GM19238 (cell line): Measurements from ENCODE around the gene CTRB1.

Experiments used
- DNase-seq: peaks from one replicate; pipeline ENCODE4 v3.0.0; 2011; ENCODE audit warnings: low spot score; ENCODE audit not compliant: insufficient read length

CTRB1 gene

DNA sequence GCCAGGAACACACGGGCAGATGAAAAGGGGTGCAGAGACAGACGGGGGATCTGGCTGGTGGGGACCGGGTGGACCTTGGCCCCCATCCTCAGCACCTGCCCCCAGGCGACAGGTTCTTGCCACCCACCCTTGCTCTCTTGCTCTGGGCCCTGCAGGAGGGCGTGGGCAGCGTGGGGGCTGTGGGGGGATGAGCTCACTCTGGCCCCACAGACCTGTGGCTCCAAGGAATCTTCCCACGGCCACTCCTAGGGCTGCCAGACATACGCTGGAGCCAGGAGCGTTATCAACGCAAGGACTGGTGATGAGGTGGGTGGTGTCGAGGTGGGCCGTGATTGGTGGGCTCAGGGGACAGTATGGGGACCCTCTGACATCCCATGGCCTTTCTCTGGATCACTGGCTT is 6.3 kb downstream of the CTRB1 start:
- no peak for DNase-seq

DNA sequence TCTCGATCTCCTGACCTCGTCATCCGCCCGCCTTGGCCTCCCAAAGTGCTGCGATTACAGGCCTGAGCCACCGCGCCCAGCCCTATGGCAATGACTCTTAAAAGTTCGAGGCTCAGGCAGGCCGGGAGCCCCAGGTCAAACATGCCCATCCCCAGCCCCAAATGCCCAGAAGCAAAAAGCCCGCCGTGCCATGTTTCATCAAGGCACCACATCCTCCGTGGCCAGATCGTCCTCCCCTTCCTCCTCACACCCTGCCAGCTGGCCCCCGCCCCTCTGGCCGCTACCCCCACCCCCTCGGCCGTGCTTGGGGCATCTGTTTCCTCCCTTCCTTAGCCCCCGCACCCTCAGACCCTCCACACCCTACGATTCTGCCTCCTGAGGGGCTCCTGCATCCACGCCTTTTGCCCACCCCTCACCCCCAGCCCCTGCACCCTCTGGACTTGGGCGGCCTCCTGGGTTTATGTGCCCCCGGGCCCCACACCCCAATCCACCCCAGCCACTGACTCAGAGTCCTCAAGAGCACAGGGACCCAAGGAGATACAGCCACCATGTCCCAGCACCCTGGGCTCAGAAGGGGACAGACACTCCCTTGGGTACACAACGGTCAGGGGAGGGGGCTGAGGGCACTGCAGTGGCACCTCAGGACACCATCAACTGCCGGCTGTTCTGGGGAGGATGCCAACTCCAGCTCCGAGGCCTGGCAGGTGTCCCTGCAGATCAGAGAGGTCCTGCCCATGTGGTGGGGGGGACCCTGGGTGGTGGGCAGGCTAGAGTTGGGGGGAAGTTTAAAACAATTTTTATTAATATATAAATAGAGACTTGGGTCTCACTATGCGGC is 7.1 kb downstream of the CTRB1 start:
- no peak for DNase-seq

DNA sequence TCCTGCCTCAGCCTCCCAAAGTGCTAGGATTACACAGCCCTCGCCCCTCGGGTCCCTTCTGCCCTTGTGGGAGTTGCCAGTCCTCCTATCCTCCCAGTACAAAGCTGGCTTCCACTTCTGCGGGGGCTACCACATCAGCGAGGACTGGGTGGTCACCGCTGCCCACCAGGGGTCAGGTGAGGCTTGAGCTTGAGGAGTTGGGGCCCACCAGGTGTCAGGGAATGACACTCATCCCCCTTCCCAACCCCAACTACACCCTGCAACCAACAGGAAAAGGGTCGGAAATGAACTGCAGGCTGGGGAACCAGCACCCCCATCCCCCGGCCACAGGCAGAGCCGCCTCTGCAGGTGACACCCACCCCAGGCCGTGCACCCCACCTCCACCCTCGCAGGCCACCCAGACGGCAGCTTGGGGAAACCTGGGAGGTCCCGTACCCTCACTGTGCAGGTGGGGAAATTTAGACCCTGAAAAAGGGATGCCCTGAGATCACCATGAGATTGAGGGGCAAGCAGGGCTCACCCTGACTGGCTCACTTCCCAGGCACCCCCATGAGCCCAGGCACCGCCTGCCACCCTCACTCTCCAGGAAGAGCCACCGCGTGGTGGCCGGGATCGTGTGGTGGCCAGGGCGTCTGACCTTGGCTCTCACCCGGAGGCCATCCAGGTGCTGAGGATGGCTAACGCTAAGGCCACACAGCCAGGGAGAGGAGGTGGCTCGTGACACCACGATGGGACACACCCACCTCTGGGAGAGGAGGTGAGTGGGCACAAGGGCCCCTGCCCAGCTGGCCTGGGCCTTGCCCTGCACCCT is 8.0 kb downstream of the CTRB1 start:
- DNase-seq = no peak

DNA sequence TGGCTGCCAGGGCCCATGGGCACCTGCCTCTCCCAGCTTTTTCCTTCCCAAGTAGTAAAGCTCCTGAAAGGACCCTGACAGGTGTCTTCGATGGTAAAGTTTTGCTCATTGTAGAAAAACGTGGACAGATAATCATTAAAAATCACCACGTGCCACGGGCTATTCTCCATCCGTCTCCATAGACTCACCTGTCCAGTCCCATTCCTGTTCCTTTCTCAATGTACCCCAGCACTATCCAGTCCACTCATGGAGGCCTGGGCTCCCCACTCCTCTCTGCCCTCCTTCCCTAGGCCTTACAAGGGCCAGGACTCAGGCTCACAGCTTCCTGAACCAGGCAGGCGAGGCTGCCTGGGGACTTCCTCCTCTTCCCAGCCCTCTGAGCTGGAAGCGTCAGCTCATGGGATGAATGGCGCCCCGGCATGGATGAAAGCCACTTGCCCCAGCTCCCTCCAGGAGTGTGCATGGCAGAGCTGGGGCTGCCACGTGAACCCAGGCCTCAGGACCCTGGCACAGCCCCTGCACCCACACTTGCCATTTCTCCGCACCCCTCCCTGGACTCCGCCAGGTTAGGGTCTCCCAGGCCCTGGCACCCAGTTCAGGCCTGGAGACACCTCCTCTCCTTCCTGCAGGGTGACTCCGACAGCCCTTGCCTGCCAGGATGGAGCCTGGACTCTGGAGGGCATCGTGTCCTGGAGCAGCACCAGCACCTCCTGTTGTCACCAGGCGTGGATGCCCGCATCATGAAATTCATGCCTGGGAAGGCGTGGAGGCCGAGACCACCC is 8.8 kb downstream of the CTRB1 start:
- DNase-seq = no peak

DNA sequence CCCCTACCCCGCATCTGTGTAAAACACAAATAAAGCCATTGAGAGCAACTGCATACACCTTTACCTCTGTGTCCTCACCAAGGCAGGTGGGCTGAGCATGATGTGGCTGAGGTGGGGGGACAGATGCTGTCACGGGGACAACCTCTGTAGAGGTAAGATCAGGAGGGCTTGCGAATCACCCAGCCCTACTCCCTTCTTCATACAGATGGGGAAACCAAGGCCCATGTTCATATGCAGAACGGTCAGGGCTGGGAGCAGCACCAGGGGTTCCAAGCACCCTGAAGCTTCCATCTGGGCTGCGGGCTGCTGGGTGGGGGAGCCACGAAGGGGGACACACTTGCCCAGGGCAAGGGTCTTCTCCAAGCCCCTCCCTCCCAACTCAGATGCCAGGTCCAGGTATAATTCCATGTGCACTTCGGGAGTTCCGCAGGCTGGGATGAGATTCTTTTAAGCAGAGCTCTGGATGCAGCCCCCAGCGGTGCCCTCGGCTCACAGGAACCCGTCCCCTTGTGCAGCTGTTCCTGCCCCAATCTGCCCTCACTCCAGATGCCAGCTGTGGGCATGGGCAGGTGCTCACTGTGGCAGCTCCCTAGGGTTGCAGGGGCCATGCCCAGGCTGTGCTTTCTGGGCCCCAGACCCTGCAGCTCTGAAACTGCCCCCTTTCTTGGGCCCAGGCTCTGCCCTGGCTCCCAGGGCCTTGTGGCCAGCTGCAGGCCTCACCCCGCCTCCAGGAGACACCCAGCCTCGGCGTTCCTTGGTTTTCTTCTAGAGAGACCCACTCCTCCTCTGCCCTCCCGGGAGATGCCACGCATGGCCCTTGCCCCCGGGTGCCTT is 9.6 kb downstream of the CTRB1 start:
- DNase-seq = no peak

DNA sequence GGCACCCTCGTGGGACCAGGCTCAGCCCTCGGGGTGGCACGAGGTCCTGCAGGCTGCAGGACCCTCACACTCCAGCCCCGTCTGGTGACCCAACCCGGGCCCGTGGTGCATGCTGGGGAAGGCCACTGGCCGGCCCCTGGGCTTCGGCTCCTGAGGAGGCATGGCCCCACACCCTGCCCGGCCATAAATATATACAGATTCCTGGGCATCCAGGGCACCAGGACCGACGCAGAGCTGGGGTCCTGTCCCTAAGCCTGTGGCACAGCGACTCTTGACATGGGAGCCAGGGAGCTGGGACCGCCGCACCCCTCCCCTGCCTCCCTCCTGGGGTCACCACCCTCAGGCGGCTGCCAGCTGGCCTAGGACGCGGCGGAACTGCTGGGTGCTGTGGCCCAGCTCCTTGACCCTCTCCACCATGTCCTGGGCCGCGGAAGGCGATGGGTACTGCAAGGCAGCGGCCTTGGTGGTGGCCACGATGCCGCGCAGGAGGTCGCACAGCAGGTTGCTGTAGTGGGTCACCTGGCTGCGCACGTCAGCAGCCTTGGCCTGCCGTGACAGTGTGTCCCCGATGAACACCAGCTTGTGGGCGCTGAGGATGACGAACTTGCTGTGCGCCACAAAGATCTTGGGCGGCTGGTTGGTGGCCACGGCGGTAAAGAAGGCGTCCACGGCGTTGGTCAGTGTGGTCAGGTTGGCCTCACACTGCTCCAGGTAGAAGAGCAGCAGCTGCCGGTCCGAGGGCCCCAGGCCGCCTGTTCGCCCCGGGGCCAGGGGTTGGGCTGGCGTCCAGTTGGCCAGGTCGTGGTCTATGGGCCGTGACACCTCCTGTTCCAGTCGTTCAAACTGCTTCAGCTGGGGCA is 10.6 kb downstream of the CTRB1 start:
- DNase-seq = no peak

DNA sequence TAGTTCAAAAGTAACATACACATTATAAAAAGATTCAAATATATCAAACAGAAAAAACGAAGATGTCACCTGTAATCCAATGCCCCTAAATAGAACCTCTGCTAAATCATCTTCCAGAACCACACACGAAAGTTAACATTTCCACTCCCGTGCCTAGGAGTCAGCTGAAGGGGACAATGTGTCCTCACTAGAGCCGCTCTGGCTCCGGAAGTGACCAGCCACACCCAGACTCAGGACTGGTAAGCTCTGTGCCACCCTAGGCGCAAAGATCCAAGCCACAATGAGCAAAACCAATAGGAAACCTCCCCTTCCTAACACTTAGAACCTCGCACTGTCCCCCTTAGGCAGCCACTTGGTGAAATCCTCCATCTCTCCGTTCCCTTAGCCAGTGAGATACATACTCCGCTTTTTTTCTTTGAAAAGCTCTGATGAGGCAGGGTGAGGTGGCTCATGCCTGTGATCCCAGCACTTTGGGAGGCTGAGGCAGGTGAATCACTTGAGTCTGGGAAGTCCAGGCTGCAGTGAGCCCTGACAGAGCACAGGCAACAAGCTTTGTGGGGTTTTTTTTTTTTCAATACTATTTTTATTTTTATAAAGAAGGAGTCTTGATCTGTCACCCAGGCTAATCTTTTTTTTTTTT is 11.8 kb downstream of the CTRB1 start:
- no peak for DNase-seq

DNA sequence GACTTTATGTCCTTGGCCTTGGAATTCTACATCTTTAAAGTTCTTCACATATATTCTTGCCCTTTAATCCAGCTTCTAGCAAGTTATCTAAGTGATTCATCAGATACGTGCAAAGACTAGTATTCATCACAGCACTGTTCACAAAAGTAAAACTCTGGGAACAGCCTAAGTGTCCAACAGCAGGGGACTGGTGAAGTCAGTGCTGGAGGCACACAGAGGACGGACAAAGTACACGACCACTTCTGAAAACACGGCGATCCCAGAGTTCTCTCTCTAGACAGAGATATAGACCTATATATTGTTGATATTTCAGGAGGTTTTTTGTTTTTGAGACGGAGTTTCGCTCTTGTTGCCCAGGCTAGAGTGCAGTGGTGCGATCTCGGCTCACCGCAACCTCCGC is 12.8 kb downstream of the CTRB1 start:
- no peak for DNase-seq

DNA sequence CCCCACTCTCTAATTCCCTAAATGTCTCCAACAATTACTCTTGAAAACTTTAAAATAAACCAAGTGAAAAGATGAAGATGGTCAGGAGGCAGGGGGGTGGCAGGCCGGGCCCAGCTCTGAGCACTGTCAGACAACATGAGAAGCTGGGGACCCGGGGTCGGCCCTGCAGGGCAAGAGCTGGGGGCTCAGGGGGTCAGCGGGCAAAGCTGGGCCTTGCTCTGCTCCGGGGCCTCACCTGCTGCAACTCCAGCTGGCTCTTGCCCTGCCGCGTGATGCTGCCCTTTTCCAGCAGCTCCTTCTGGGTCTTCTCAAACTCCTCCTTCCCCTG is 14.8 kb downstream of the CTRB1 start:
- DNase-seq = no peak

DNA sequence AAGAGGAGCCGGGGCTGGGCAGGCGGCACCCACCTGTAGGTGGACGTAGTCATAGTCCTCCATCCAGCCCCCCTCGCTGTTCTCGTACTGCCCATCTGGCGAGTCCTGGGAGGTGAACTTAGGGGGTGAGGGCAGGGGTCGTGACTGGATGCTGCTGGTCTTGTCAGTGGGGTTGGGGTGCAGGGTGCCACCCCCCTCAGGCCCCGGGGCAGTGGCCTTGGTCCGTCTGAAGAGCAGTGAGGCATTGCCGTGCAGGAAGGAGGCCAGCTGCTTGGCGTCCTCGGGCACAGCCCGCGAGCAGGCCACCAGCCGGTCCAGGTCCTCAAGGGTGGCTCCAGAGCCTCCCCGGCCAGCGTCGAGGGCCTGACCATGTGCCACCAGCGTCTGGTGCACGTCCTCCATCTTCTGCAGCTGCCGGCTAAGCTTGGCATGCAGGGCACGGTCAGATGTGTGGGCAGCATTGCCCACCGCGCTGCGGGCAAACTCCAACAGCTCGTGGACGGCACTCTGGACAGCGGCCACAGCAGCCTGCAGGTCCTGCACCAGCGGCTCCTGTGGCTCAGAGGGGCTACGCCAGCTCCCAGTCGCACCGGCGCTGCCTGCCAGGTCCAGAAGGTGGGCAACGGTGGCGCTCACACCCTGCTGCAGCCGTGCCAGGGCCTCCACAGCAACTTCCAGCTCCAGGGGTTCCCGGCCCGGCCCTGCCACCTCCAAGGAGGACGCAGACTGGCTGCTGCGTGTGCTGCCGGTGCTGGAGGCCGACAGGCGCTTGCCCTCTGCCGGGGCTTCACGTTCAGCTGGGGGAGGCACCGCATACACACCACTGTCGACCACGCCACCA is 16.3 kb downstream of the CTRB1 start:
- DNase-seq = no peak

DNA sequence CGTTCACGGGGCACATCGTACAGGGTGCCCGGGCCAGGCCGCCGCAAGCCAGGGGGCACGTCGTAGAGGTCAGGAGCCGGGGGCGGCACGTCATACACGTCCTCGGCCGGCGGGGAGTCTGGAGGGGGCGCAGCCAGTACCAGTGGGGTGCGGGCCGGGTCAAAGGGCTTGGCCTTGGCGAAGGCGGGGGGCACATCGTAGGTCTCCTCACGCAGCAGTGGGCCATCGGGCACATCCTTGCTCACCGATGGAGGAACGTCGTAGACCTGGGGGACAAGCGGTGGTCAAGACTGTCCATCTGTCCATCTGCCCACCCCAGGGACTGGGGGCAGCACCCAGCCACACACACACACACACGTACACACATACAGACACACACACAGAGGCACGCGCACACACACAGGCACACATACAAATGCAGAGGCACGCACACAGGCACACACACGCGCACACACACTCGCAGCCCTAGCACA is 17.0 kb downstream of the CTRB1 start:
- DNase-seq = no peak

DNA sequence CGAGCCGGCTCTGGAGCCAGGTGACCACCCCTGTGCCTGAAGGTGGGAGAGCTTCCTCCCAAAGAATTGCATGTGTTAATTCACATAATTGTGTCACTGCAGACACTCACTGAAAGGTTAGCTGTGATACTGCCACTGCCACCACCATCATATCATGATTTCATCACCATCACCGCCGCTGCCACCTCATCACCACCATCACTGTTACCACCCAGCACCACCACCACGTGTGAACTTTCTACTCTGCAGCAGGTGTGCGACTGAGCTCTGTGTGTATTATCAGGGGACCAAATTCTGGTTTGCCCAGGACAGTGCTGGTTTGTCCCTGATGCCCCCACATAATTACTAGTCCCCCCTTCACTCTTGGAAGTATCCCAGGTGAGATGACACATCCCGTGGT is 17.4 kb downstream of the CTRB1 start:
- no peak for DNase-seq

DNA sequence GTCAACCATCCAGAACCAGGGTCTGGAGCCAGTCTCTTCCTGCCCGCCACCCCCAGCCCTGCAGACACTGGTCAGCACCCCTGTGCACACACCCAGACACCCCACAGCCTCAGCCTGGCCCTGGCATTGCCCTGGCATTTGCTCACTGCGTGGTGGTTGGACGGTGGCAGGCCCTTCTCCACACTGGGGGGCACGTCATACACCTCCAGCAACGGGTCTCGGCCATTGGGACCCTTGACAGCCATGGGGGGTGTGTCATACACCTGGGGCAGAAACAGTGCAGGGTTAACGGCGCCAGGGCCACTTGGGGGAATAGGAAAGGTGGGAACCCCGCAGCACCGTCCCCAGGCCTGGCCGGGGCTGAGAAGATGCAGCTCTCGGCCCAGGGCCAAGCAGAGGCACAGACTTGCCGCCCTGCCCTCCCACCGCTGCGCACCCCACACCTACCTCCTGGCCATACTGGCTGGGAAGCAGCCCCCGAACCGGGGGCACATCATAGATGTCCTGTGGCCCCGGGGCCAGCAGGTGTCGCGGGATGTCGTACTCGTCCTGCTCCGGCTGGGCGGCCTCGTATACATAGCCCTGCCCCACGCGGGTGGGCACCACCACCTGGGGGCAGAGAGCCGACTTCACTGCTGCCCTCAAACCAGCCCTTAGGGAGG is 18.1 kb downstream of the CTRB1 start:
- no peak for DNase-seq

DNA sequence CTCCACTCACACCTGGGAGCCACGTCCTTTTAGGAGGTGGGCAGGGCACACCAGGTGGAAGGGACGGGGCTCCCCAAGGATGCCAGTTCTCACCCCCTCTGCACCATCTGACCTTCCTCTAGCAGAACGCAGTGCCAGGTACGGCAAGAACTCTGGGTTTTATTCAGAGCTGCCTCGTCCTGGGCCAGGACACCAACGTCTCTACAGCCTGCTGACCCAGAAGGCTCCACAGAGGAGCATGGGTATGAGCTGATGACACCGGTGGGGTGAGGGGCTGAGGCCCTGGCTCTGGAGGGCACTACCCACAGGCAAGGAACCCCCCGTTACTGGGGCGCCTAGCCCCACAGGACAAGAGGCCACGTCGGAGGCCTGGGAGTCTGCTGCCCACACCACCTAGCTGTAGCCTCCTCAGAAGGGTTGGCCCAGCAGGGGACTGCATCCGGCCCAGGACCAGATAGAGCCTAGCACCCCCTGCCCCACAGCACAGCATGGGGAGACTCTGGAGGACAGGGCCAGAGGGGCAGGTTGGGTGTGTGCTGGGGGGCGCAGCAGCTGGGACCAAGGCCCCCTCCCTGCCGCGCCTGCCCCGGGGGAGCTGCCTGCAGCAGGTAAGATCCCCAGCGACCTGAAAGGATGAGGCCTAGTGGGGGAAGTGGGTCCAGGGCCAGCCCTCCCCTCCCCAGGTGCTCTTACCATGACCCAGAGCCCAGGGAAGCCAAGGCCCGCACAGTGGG is 18.8 kb downstream of the CTRB1 start:
- no peak for DNase-seq

DNA sequence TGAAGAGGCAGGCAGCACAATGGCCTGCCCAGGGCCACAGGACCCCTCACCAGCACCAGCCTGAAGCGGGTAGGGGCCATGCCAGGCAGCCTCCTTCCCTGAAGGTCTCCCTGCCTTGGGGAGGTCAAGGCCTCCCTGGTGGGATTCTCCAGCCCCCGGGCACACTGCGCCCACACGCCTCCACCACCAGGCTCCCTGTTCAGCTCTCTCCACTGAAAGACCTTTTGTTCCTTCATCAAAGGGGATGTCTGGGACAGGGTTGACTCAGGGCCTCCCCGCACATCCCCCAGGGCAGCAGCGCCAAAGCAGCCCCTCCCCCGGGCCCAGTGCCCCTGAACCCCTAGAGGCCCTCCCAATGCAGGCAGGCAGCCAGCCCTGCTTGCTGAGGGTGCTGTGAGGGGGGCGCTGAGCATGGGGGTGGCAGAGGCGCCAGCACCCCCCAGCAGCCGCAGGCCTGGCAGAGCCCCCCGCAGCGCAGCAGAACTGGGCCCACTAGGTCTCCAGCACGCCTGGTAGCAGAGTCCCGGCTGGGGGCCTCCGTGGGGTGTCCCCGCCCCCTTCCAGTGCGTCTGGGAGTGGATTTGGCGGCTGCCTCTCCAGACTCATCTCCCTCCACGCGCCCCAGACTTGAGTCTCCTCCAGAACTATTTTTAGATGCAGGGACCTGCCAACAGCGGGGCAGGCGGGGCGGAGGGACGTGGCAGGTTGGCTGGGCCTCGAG is 19.5 kb downstream of the CTRB1 start:
- no peak for DNase-seq

DNA sequence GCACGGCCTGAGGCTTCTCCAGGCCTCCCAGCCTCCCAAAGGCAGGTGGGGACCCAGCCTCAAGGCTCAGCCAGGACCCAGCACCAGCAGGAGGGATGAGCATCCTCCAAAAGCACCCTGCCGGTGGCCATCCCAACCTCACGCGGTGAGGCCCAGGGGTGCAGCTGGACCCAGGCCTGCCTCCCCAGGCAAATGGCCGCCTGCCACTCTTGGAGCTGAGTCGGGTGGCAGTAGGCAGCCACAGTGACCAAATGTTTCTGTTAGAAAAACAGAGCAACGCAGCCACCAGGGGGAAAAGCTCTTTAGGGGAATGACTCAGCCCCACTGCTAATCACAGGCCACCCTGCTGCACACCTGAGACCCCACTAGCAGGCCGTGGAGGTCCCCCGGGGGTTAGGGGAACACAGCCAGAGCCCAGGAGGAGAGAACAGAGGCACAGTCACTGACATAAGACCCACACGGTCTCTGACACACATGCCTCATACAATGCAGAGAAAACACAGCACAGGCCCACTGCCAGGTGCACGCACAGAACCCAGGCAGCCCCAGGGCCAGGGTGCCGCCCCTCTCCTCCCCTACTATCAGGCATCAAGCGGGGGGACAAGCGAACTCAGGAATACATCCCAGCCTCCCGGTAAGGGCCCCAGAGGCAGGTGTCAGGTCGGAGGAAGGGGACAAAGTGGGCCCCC is 20.2 kb downstream of the CTRB1 start:
- DNase-seq = no peak
